Measurements from ENCODE around the gene SETD3. TPM values are rescaled to one million over a fixed set of nuclear protein-coding genes. Genes with fewer than 3 reads are reported as not detected.

SETD3 gene
- polyA plus RNA-seq, 1 donor from 2014 or later: 49.6 TPM

DNA sequence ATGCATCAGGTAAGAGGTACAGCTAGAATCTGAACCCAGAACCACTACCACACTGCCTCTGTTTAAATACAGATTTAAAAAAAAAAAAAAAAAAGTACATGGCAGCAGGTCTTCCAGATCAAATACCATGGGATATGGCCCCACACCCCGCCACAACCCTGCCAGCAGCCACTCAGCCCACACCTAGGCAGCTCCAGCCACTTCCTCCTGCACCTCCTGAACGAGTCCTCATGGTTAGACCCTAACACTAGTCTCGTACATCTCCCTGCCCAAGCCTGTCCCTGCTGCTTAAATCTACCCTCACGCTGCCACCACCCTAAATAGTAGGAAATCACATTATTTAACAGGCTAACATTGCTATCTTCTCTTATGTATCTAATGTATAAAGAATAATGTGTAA lies 12.6 kb downstream of the SETD3 start (continued):
- TF ChIP-seq EZH2 (IDR thresholded peaks at IDR 0.05; ENCODE audit: borderline replicate concordance, insufficient read depth, low read length, poor library complexity, severe bottlenecking): no peak
- no peak for TF ChIP-seq SMC3 (conservative IDR thresholded peaks at IDR 0.05; ENCODE audit: poor library complexity)
- no peak for TF ChIP-seq EP300 (conservative IDR thresholded peaks at IDR 0.05; ENCODE audit: poor library complexity, severe bottlenecking)

DNA sequence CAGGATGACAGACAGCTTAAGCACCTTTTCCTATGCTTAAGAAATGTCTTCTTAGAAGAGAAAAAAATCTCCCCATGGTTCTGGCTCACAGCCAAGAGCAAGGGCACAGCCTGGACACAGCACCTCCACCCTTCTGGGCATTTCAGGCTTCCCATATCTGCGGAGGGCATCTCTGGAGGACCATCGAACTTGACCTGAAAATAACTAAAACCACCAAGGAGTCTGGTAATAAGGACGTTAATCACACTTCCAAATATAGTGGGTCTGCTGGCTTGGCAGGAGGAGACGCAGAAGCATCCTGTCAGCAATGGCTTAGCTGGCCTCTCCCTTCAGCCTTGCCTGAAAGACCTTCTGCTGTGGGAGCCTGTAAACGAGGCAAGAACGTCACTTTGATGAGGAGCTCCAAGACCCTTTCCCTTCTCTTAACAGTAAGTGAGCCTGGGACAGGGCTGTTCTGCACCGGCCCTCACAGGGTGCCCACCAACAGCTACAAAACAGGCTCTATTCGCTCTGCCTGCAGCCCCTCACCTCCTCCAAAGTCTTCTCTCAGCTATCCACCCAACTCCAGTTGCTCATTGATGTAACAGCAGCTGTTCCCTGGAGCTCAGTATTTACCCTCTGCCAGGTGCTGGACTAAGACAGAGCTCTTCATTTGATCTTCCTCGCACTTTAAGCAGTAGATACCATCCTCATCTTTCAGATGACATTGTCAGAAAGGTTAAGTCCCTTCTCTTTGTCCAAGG lies 13.2 kb downstream of the SETD3 start:
- Histone ChIP-seq H3K27me3 (ENCODE audit: insufficient read depth, low read depth, low read length) (no peaks in the 10 kb centered on the region), H3K4me2 (ENCODE audit: low read length) (no peak overlapping the region), H3K79me2 (replicated peaks; ENCODE audit: insufficient read depth, low read length) (peaks cover 20% of the 10 kb centered on the region), H3K9me3 (ENCODE audit: low read length) (no peaks in the 10 kb centered on the region), H2AFZ (ENCODE audit: low read depth, low read length) (no peak overlapping the region), H3K9me2 (ENCODE audit: insufficient read depth, low read length) (no peaks in the 10 kb centered on the region), H3K27ac (ENCODE audit: low read length) (no peak overlapping the region), H3F3A (ENCODE audit: insufficient read depth, low read length, poor library complexity, severe bottlenecking) (no peaks in the 10 kb centered on the region), H3K9ac (ENCODE audit: low read length) (no peak overlapping the region), H3K36me3 (ENCODE audit: insufficient read depth, low read length) (no peaks in the 10 kb centered on the region), H4K20me1 (ENCODE audit: insufficient read depth) (no peaks in the 10 kb centered on the region), H3K4me3 (ENCODE audit: low read length) (no peak overlapping the region)
- TF ChIP-seq EZH2 (IDR thresholded peaks at IDR 0.05; ENCODE audit: borderline replicate concordance, insufficient read depth, low read length, poor library complexity, severe bottlenecking) (no peak), SMC3 (conservative IDR thresholded peaks at IDR 0.05; ENCODE audit: poor library complexity) (no peak), RAD21 (conservative IDR thresholded peaks at IDR 0.05) (no peak), MXI1 (conservative IDR thresholded peaks at IDR 0.05; ENCODE audit: poor library complexity, severe bottlenecking) (no peak), POLR2AphosphoS5 (IDR thresholded peaks at IDR 0.05) (no peak), TAF1 (IDR thresholded peaks at IDR 0.05; ENCODE audit: low read depth) (no peak)
- TF ChIP-seq, protein P1, sequence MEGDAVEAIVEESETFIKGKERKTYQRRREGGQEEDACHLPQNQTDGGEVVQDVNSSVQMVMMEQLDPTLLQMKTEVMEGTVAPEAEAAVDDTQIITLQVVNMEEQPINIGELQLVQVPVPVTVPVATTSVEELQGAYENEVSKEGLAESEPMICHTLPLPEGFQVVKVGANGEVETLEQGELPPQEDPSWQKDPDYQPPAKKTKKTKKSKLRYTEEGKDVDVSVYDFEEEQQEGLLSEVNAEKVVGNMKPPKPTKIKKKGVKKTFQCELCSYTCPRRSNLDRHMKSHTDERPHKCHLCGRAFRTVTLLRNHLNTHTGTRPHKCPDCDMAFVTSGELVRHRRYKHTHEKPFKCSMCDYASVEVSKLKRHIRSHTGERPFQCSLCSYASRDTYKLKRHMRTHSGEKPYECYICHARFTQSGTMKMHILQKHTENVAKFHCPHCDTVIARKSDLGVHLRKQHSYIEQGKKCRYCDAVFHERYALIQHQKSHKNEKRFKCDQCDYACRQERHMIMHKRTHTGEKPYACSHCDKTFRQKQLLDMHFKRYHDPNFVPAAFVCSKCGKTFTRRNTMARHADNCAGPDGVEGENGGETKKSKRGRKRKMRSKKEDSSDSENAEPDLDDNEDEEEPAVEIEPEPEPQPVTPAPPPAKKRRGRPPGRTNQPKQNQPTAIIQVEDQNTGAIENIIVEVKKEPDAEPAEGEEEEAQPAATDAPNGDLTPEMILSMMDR (IDR thresholded peaks at IDR 0.05; ENCODE audit: poor library complexity, severe bottlenecking): no peak

DNA sequence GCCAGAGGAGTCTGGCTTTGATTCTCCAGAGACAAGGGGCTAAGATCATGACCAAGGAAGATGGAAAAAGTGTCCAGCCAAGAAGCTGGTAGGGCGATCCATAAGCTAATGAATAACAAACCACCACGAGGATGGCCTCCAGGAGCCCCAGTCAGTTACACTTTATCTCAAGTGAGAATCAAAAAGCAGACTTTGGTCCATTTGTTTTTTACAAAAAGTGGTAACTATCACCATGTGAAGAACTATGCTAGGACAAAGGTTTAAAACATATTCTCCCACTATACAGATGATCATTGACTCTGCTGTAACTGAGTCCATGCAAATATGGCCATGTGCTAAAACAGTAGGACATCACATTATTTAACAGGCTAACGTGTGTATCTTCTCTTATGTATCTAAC lies 13.9 kb downstream of the SETD3 start:
- peaks cover 20% of the 10 kb centered on the region for H3K79me2 ChIP-seq (replicated peaks; ENCODE audit: insufficient read depth, low read length)
- TF ChIP-seq RAD21 (conservative IDR thresholded peaks at IDR 0.05): no peak
- no peak for TF ChIP-seq EP300 (conservative IDR thresholded peaks at IDR 0.05; ENCODE audit: poor library complexity, severe bottlenecking)
- TF ChIP-seq, protein P1 (IDR thresholded peaks at IDR 0.05; ENCODE audit: poor library complexity, severe bottlenecking): no peak
- TF ChIP-seq SMC3 (conservative IDR thresholded peaks at IDR 0.05; ENCODE audit: poor library complexity): no peak
- TF ChIP-seq, protein P2, sequence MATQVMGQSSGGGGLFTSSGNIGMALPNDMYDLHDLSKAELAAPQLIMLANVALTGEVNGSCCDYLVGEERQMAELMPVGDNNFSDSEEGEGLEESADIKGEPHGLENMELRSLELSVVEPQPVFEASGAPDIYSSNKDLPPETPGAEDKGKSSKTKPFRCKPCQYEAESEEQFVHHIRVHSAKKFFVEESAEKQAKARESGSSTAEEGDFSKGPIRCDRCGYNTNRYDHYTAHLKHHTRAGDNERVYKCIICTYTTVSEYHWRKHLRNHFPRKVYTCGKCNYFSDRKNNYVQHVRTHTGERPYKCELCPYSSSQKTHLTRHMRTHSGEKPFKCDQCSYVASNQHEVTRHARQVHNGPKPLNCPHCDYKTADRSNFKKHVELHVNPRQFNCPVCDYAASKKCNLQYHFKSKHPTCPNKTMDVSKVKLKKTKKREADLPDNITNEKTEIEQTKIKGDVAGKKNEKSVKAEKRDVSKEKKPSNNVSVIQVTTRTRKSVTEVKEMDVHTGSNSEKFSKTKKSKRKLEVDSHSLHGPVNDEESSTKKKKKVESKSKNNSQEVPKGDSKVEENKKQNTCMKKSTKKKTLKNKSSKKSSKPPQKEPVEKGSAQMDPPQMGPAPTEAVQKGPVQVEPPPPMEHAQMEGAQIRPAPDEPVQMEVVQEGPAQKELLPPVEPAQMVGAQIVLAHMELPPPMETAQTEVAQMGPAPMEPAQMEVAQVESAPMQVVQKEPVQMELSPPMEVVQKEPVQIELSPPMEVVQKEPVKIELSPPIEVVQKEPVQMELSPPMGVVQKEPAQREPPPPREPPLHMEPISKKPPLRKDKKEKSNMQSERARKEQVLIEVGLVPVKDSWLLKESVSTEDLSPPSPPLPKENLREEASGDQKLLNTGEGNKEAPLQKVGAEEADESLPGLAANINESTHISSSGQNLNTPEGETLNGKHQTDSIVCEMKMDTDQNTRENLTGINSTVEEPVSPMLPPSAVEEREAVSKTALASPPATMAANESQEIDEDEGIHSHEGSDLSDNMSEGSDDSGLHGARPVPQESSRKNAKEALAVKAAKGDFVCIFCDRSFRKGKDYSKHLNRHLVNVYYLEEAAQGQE (IDR thresholded peaks at IDR 0.05; ENCODE audit: borderline replicate concordance): no peak
- no peak for TF ChIP-seq TAF1 (IDR thresholded peaks at IDR 0.05; ENCODE audit: low read depth)
- no peak for TF ChIP-seq POLR2AphosphoS5 (IDR thresholded peaks at IDR 0.05)
- no peak for TF ChIP-seq MXI1 (conservative IDR thresholded peaks at IDR 0.05; ENCODE audit: poor library complexity, severe bottlenecking)
- no peak for TF ChIP-seq EZH2 (IDR thresholded peaks at IDR 0.05; ENCODE audit: borderline replicate concordance, insufficient read depth, low read length, poor library complexity, severe bottlenecking)
- no peak overlapping the region for H3K9ac ChIP-seq (ENCODE audit: low read length)
- H3F3A ChIP-seq (ENCODE audit: insufficient read depth, low read length, poor library complexity, severe bottlenecking): no peaks in the 10 kb centered on the region
- no peak overlapping the region for H3K4me3 ChIP-seq (ENCODE audit: low read length)
- no peak overlapping the region for H3K27ac ChIP-seq (ENCODE audit: low read length)
- no peak overlapping the region for H3K4me2 ChIP-seq (ENCODE audit: low read length)
- no peaks in the 10 kb centered on the region for H3K9me2 ChIP-seq (ENCODE audit: insufficient read depth, low read length)
- no peaks in the 10 kb centered on the region for H3K9me3 ChIP-seq (ENCODE audit: low read length)
- H2AFZ ChIP-seq (ENCODE audit: low read depth, low read length): no peak overlapping the region
- no peaks in the 10 kb centered on the region for H3K27me3 ChIP-seq (ENCODE audit: insufficient read depth, low read depth, low read length)
- no peaks in the 10 kb centered on the region for H4K20me1 ChIP-seq (ENCODE audit: insufficient read depth)
- H3K36me3 ChIP-seq (ENCODE audit: insufficient read depth, low read length): no peaks in the 10 kb centered on the region
